ENCODE data around the gene CDH23. TPM values are rescaled to one million over a fixed set of nuclear protein-coding genes. Genes with fewer than 3 reads are reported as not detected.

Gene CDH23
- total and polyA plus RNA-seq, 9 of the 15 experiments (the other 6 are each of a cell fraction or from before 2014, with no cell fraction given): 0.18 to 1.2 (median 0.47) TPM

DNA sequence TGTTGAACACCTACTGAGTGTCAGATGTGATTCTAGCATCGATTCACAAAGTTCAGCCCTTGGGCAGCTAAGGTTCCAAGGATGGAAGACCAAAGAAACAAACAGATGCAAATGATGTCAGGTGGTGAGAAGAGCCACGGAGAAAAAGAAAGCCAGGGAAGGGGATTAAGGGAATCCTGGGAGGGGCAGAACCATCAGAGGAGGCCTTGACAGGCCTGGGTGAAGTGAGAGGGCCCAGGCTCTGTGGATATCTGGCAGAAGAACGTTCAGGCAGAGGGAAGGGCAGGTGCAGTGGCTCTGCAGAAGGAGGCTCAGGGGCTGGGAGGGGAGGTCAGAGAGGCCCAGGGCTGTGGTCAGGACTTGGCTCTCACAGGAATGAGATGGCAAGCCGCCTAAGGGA, 232.4 kb downstream of the CDH23 start (continued):
- TF ChIP-seq RBM39 (optimal IDR thresholded peaks at IDR 0.05; ENCODE audit: low read depth, low read length) (no peak), HMGN3 (IDR thresholded peaks at IDR 0.05; ENCODE audit: borderline replicate concordance, extremely low read depth, insufficient read length, low read depth, low read length) (no peak), FOXJ3 (CRISPR knock-in tag; IDR thresholded peaks at IDR 0.05) (no peak), STAT5B (CRISPR knock-in tag; IDR thresholded peaks at IDR 0.05) (no peak), SMC3 (conservative IDR thresholded peaks at IDR 0.05; ENCODE audit: insufficient read depth, low read depth, low read length) (no peak), ZNF224 (CRISPR knock-in tag; IDR thresholded peaks at IDR 0.05) (no peak), SMARCA4 (IDR thresholded peaks at IDR 0.05) (no peak)
- TF ChIP-seq, protein P1, sequence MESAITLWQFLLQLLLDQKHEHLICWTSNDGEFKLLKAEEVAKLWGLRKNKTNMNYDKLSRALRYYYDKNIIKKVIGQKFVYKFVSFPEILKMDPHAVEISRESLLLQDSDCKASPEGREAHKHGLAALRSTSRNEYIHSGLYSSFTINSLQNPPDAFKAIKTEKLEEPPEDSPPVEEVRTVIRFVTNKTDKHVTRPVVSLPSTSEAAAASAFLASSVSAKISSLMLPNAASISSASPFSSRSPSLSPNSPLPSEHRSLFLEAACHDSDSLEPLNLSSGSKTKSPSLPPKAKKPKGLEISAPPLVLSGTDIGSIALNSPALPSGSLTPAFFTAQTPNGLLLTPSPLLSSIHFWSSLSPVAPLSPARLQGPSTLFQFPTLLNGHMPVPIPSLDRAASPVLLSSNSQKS (CRISPR knock-in tag; IDR thresholded peaks at IDR 0.05): no peak

DNA sequence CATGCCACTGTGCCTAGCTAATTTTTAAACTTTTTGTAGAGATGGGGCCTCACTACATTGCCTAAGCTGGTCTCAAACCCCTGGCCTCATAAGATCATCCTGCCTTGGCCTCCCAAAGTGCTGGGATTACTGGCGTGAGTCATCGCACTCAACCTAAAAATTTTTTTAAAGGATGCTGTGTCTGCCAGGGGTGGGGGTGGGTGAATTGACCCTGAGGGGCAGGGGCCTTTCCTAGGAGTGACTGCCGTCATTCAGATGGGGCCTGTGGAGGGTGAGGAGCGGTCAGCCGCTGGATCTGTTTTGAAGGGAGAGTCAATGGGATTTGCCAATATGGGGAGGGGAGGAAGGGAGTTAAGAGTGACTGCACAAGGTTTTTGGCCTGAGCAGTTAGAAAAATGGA, 233.4 kb downstream of the CDH23 start:
- CTCF ChIA-PET (ENCODE audit: low intra/inter-chr PET ratio): no interaction called here
- Histone ChIP-seq H3K36me3 (ENCODE audit: control insufficient read depth, insufficient read depth, low read length) (no peaks in the 10 kb centered on the region), H3K9me3 (replicated peaks; ENCODE audit: control insufficient read depth, insufficient read depth, low read depth, low read length) (no peaks in the 10 kb centered on the region), H3K4me1 (replicated peaks in 1 of 2; ENCODE audit: control insufficient read depth in 2 of 2, insufficient read depth in 2 of 2, low read length in 2 of 2) (peaks cover 48 to 61% of the 10 kb centered on the region in 2 experiments), H3K79me2 (ENCODE audit: control insufficient read depth, insufficient read depth, low read length) (no peaks in the 10 kb centered on the region), H3K4me3 (no peak overlapping the region), H2AFZ (ENCODE audit: low read depth, low read length) (peak overlapping the region; percentile 81), H3K27ac (ENCODE audit: extremely low read depth, low read depth, low read length) (peak overlapping the region; percentile 18; the same call in 1 of the 3 replicates), H4K20me1 (replicated peaks; ENCODE audit: control insufficient read depth, insufficient read depth, low read length) (no peaks in the 10 kb centered on the region), H3K27me3 (ENCODE audit: control insufficient read depth in 2 of 2, insufficient read depth in 2 of 2, low read length in 2 of 2) (no peaks in the 10 kb centered on the region; a peak in 1 of 5 replicates), H3K9me1 (ENCODE audit: control insufficient read depth, insufficient read depth, low read length) (peaks cover 3% of the 10 kb centered on the region), H3K9ac (ENCODE audit: insufficient read depth in 1 of 2, low read depth in 2 of 2, low read length in 2 of 2) (no peak overlapping the region; a peak in 1 of 4 replicates), H3K4me2 (ENCODE audit: insufficient read depth, low read length) (no peak overlapping the region)
- DNase-seq (ENCODE audit: extremely low read depth in 1 of 4, low spot score in 3 of 4): peak in 1 of 4 experiments; percentile 53
- 69% methylated on average over 5 of the region's 5 CpGs for WGBS (ENCODE audit: insufficient coverage, low coverage, missing lambda C conversion rate)
- in situ Hi-C loops (cut with MboI) (no loop called here), intact Hi-C loops (cut with micrococcal nuclease) (no loop called here)
- no TSS peak for BruUV-seq (replicated peaks)
- FAIRE-seq: peak; percentile 26
- POLR2A ChIA-PET: no interaction called here
- ATAC-seq: no peak
- TF ChIP-seq ZNF584 (CRISPR knock-in tag; IDR thresholded peaks at IDR 0.05; ENCODE audit: low read depth) (no peak), TAF7 (tag; IDR thresholded peaks at IDR 0.05) (no peak), JUND (IDR thresholded peaks at IDR 0.05; ENCODE audit: borderline replicate concordance, low read depth, low read length) (peak; percentile 69; the same call in 1 of the 2 replicates), JUND (tag; IDR thresholded peaks at IDR 0.05; ENCODE audit: borderline replicate concordance, low read depth, low read length) (no peak; the same call in 2 of the 3 replicates), TAL1 (IDR thresholded peaks at IDR 0.05) (no peak), DACH1 (IDR thresholded peaks at IDR 0.05; ENCODE audit: partially characterized antibody) (no peak), TBL1XR1 (IDR thresholded peaks at IDR 0.05; ENCODE audit: low read length in 2 of 2) (no peak), CBX3 (IDR thresholded peaks at IDR 0.05; ENCODE audit: borderline replicate concordance in 1 of 2, low read length in 2 of 2) (no peak), ZNF143 (CRISPR knock-in tag; IDR thresholded peaks at IDR 0.05) (no peak)
- TF ChIP-seq, protein P2, sequence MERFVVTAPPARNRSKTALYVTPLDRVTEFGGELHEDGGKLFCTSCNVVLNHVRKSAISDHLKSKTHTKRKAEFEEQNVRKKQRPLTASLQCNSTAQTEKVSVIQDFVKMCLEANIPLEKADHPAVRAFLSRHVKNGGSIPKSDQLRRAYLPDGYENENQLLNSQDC (CRISPR knock-in tag; IDR thresholded peaks at IDR 0.05): no peak
- TF ChIP-seq, protein P3, sequence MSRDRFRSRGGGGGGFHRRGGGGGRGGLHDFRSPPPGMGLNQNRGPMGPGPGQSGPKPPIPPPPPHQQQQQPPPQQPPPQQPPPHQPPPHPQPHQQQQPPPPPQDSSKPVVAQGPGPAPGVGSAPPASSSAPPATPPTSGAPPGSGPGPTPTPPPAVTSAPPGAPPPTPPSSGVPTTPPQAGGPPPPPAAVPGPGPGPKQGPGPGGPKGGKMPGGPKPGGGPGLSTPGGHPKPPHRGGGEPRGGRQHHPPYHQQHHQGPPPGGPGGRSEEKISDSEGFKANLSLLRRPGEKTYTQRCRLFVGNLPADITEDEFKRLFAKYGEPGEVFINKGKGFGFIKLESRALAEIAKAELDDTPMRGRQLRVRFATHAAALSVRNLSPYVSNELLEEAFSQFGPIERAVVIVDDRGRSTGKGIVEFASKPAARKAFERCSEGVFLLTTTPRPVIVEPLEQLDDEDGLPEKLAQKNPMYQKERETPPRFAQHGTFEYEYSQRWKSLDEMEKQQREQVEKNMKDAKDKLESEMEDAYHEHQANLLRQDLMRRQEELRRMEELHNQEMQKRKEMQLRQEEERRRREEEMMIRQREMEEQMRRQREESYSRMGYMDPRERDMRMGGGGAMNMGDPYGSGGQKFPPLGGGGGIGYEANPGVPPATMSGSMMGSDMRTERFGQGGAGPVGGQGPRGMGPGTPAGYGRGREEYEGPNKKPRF (IDR thresholded peaks at IDR 0.05; ENCODE audit: low read depth, low read length): no peak
